NB4 (cell line): ENCODE results near the gene LYSMD2.
A peak's percentile ranks its signal among the peaks of the same experiment; 100 is the strongest.

ENCODE experiments used
- MYC ChIP-seq: IDR thresholded peaks from 2 replicates; pipeline ENCODE4 v1.6.1; 2011; ENCODE audit warnings: low read depth, low read length
- POLR2A ChIP-seq: IDR thresholded peaks from 2 replicates; pipeline ENCODE4 v1.6.1; 2011; ENCODE audit warnings: mild to moderate bottlenecking; ENCODE audit not compliant: insufficient read length; ENCODE audit errors: extremely low read depth
- TF ChIP-seq, protein P1 (sequence below): IDR thresholded peaks from one replicate; pipeline ENCODE4 v1.5.1; 2012; ENCODE audit warnings: low read depth, low read length
- TF ChIP-seq, protein P2 (sequence below): IDR thresholded peaks from 2 replicates; pipeline ENCODE4 v1.6.1; 2011; ENCODE audit warnings: low read depth, low read length

DNA sequence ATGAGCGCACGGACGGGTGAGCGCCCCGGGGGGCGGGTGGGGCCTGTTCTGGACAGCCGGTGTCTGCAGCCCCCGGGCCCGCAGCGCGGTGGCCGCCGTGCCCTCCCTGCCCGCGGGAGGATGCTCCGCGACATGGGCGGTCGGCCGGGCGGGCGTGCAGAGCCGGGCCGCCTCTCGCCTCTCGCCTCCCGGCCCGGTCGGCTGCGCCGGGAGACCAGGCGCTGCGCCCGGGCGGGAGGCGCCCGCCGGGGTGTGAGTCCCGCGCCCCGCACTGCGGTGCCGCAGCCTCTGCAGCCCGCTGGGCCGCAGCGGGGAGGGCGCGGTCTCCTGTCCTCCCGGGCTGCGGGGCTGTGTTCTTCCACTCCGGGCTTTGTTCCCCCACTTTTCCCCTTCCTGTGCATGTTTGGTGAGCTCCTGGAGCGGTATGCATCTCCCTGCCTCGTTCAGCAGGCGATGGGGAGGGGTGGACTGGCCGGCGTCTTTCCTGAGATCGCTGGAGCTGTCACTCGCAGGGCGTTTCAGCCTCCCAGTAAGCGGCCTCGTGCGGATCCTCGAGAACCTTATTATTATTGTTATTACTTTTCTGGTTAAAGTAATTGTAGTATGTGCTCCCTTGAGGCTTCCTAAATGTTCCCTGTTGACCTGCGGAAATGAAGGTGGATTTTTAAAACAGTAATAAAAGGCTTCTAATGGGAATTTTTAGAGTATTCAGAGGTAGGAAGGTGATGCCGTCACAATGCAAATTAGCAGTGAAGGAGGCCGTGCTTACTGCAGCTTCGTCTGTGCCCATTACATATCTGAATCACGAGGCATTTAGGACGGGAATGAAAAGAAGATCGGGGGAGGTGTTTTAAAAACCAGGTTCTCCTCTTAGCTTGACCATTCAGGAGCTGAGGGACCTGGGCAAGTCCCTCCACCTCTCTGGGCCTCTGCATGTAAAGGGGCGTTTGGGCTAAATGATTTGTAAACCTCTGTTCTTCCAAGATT lies 14.5 kb upstream of the LYSMD2 start:
- TF ChIP-seq, protein P1, sequence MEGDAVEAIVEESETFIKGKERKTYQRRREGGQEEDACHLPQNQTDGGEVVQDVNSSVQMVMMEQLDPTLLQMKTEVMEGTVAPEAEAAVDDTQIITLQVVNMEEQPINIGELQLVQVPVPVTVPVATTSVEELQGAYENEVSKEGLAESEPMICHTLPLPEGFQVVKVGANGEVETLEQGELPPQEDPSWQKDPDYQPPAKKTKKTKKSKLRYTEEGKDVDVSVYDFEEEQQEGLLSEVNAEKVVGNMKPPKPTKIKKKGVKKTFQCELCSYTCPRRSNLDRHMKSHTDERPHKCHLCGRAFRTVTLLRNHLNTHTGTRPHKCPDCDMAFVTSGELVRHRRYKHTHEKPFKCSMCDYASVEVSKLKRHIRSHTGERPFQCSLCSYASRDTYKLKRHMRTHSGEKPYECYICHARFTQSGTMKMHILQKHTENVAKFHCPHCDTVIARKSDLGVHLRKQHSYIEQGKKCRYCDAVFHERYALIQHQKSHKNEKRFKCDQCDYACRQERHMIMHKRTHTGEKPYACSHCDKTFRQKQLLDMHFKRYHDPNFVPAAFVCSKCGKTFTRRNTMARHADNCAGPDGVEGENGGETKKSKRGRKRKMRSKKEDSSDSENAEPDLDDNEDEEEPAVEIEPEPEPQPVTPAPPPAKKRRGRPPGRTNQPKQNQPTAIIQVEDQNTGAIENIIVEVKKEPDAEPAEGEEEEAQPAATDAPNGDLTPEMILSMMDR = no peak
- TF ChIP-seq POLR2A = peak; percentile 54
- peak; percentile 23; the same call in 1 of the 2 replicates for TF ChIP-seq MYC
- TF ChIP-seq, protein P2, sequence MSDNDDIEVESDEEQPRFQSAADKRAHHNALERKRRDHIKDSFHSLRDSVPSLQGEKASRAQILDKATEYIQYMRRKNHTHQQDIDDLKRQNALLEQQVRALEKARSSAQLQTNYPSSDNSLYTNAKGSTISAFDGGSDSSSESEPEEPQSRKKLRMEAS = peak; percentile 32; the same call in 1 of the 2 replicates
